Esophagus squamous epithelium (tissue), 4 donors: ENCODE data around the gene CAMTA1.

Experiments used
- CTCF ChIP-seq, 6 experiments: fragments of 450-650 bp in 4 of 6; fragments of 200-600 bp in 2 of 6; sonication (generic) in 2 of 6; IDR thresholded peaks; one replicate each; pipeline ENCODE4 v1.5.1; 2016 to 2019; ENCODE audit warnings: antibody characterized with exemption in 6 of 6, mild to moderate bottlenecking in 4 of 6, moderate library complexity in 4 of 6
- POLR2A ChIP-seq, 4 donors: fragments of 450-650 bp; IDR thresholded peaks; one replicate each; pipeline ENCODE4 v1.6.1; 2017; ENCODE audit warnings: antibody characterized with exemption in 4 of 4, mild to moderate bottlenecking in 4 of 4, moderate library complexity in 3 of 4

GRCh38 chr1:7046891-7047290 is 261.6 kb downstream of the CAMTA1 start:
- no peak for TF ChIP-seq CTCF (IDR thresholded peaks at IDR 0.05)
- no peak for TF ChIP-seq POLR2A (IDR thresholded peaks at IDR 0.05)
